Measurements from ENCODE around the gene UBA1.

DNA sequence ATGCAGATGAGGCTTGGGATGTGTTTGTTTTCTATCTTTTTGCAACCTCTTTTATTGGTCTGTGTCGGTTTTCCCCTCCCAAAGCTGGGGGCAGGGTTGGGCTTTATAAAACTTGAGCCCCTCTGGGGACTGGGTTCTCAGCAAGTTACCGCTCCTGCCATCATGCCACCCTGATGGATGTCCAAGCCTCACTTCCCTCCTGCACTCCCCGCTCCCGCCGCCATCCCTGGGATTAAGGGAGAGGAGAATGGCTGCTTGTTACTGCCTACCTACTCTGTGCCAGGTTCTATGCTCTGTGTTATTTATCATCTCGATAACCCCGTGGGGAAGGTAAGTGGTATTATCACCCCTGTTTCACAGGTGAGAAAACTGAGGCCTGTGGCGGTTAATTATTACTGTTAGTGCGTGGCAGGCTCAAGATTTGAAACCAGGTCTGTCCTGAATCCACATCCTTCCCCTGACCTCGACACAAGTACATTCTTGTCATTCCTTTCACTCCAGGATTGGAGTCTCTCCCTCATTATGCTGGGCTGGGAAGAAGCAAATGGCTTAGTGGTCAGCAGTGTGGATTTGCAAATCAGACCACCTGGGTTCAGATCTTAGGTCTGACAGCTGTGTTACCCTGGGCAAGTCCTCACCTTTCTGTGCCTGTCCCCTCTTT lies 4.5 kb downstream of the UBA1 start:
- TF ChIP-seq EZH2 (IDR thresholded peaks at IDR 0.05) (no peak), POLR2AphosphoS5 (IDR thresholded peaks at IDR 0.05; ENCODE audit: borderline replicate concordance, low read depth, low read length) (no peak), FOXP2 (optimal IDR thresholded peaks at IDR 0.05; ENCODE audit: control extremely low read depth, extremely low read length, insufficient read depth) (no peak)

Data from SK-N-MC (cell line).